T-helper 1 cell treated with Interleukin-12 subunit alpha and Interleukin-12 subunit beta and Interleukin-4 antibody, amounts not matched to agents 30 ng/mL and 1 ng/mL, for 36 hours (primary cell): Measurements from ENCODE around the gene ZSCAN29. TPM values are rescaled to one million over a fixed set of nuclear protein-coding genes. Genes with fewer than 3 reads are reported as not detected.

ENCODE experiments used
- intact Hi-C: fragments of 100-400 bp; cut with micrococcal nuclease; formaldehyde crosslinking; loops from one replicate; pipeline ENCODE4 v1.15.1; 2024
- total RNA-seq: library from RNA; stranded (reverse); gene quantifications from 2 replicates; pipeline ENCODE4 v1.2.3, GENCODE V29; 2022

The ZSCAN29 gene
- total RNA-seq, 1 donor from 2014 or later, result 32.6 TPM

DNA sequence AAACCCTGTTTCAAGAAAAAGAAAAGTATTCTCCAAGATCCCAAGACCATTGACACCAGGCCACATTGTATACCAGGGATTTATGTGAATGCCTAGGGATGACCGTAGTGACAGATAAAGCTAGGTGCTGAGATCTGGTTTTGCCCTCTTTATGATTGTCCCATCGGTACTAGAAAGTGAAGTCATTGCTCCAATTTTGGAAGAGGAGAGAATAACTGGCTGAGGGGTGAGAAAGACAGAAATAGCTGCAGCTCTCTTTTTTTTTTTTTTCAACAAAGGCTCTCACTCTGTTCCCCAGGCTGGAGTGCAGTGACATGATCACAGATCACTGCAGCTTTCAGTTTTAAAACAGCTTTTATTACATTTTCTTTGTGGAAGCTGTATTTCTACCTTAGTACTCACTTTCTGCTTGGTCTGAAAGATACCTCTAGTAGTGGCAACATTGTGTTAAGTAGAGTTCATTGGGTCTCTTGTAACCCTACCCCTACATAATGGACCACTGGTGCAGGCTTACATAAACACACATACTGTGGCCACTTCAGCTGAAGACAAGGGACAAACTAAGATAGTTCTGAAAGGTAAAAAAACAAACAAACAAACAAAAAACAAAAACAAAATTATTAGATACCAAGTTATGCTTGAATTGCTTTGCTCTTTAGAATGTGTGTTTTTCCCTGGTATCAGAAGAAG lies 18.0 kb downstream of the ZSCAN29 start:
- intact Hi-C loops, result no loop called here

DNA sequence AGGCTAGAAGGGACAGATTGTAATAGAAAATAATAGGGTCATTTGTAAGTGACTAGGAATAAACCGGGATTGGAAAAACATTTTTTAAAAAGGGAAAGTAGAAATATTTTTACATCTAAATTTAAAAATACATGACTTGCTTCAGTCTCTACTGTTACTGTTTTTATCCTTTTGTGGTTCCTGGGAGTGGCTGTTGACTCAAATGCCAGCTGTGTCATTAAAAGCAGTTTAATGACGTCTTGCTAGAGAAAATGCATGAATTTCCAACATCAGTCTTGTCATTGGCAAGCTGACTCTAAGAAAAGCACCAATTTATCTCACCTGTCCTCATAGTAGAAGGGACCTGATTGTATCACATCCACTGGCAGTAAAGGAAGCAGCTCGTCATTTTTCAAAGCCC lies 23.7 kb downstream of the ZSCAN29 start:
- intact Hi-C loops, result no loop called here

DNA sequence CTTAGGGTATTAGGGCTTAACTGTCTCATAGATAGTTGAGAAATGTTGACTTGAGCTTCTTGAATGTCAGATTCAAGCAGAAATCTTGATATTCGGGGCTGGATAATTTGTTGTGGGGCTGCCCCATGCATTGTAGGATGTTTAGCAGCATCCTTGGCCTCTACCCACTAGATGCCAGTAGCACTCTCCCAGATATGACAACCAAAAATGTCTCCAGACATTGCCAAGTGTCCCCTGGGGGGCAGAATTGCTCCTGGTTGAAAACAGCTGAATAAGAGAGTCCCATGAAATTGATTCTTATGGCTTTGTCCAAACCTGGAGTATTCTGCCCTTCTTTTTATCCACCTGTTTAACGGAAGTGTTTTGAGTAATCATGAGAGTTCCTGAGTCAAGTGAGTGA lies 24.5 kb downstream of the ZSCAN29 start:
- intact Hi-C loops, result no loop called here

DNA sequence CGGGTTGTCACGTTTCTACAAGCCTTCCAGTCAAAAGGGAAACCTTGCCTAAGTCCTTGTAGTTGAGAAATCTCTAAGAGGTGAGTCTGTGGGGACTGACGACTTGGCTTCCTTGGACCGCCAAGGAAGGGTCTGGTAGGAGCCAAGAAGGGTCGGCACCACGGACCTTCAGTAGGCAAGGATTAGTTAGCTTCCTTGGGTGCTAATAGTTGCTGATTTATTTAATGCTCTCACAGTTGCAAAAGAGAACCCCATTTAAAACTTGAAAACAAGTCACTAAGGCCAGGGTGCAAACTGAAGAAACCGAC lies 40.1 kb downstream of the ZSCAN29 start:
- intact Hi-C loops, result loop anchor here (1.0 to 5.0 kb wide), 11 partner anchors 41 to 1360 kb away; partner anchors contain the start of genes CCNDBP1, MFAP1, PDIA3 and STARD9

DNA sequence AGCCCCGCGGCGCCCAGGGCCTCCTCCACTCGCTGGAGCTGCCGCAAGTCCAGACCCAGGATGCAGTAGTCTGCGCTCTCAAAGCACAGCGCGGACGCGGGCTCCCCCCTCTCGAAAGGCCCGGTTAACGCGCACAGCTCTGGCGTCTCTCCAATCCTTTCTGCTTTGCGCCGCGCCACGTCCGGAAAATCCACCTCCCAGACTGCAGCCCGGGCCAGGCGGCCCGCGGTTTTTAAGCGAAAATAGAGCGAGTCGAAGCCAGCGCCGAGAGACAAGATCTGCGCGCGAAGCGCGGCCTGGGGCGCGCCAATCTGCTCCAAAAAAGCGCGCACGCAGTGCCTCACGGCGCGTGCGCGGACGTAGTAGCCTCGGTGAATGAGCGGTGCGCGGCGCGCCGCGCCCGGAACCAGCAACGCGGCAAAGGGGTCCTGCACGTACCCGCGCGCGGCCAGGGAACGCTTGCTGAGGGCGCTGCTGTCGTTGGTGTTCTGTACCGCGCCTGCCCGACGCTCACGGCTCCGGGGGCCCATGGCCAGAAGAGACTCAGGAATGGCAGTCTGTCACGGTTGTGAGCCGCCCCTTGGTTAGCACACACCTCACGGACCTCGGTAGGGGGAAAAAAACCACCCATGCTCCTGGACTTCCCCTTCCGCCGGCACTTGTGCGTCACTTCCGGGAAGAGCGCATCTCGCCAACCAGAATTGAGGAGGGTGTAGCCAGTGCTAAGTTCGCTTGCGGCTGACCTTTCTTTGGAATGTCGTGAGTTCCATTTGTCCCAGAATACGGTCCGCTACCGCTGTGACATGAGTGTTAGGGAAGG lies 40.7 kb downstream of the ZSCAN29 start, which contains the start of gene LCMT2:
TSS of gene LCMT2 (minus strand) at position 614 of the 820 bp plus-strand sequence. CDS start at position 530, 84 bp downstream.
- intact Hi-C loops, result loop anchor here (1.0 to 5.0 kb wide), 11 partner anchors 41 to 1359 kb away; partner anchors contain the start of genes CCNDBP1, MFAP1, PDIA3 and STARD9

DNA sequence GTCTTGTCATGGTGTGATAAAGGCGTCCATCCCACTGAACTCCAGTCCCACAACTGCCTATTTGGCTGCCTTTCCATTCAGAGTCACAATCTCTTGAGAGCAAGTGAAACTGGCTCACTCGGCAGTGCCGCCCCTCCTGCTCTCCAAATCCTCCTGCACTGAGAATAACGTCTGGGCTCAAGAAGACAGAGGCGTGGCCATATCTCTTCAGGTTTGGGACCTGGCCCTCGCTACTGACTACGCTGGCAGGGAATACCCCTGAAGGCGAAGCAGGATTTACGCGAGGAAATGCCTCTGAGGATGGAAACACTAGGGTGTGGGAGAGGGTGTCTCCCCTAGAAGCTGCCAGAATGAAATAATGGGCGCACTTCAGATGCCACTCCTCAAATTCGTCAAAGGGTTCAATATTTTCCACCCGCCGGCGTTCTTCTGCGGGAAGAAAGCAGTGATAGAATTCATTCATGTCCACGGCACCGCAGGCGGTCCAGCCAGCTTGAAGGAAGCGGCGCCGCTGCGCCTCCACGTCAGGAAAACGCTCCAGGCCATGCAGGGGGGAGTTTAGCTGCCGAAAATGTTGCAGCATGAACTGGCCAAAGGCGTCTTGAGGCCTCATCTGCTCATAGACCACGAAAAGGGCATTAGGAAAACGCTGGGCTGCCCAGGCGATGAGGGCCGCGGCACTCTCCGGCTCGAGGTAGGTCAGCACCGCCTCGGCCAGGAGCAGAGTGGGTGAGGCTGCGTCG lies 41.5 kb downstream of the ZSCAN29 start:
- intact Hi-C loops, result no loop called here

DNA sequence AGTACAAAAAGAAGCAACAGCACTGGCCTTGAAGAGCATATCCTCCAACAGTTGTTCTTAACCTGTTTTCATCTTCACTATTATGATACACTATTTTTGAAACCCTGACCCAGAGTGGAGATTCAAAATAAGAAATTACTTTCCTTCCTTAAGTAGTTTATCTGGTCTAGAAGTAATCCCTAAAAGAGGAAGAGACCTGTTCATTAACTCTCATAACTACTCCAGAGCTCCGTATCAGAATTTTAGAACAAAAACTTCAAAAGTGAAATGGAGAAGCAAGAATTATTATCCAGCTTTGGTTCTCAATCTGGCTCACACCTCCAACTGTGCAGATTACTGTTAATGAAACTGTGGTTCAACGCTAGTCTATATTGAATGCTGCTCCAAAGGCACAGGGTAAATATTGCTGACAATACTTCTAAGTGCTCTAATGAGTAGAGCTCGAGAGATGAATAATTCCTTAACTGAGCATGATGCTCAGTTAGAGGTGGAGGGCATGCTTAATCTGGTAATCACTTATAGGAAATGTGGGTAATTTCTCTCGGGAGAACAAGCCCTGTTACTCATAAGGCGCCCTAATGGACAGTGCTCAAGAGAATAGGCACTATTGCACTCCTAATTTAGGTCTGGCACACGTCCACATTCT lies 45.7 kb downstream of the ZSCAN29 start:
- intact Hi-C loops, result no loop called here

DNA sequence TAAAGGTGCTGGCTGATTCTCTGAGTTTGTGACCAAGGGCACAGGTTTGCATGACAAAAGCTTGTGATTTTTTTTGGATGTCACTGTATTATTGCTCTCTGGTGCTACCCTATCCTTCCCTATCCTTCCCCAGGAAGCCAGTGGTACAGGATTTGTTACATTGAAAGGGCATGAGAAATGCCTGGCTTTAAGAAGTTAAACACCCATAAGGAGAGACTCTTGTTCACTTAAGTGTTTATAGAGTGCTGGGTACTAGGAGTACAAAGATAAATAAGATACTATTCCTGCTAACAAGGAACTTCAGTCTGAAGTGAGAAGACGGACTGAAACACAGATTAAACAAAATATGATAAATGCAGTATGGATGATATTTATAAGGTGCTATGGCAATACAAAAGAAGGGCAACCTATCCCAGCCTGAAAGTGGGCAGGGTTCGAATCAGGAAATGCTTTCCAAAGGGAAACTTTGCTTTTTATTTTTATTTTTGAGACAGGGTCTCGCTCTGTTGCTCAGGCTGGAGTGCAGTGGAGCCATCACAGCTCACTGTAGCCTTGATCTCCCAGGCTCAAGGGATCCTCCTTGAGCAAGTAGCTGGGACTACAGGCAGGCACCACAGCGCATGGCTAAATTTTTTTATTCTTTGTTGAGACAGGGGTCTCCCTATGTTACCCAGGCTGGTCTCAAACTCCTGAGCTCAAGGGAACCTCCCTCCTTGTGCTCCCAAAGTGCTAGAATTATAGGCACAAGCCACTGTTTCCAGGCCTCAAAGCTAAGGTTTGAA lies 51.7 kb downstream of the ZSCAN29 start:
- intact Hi-C loops, result no loop called here

DNA sequence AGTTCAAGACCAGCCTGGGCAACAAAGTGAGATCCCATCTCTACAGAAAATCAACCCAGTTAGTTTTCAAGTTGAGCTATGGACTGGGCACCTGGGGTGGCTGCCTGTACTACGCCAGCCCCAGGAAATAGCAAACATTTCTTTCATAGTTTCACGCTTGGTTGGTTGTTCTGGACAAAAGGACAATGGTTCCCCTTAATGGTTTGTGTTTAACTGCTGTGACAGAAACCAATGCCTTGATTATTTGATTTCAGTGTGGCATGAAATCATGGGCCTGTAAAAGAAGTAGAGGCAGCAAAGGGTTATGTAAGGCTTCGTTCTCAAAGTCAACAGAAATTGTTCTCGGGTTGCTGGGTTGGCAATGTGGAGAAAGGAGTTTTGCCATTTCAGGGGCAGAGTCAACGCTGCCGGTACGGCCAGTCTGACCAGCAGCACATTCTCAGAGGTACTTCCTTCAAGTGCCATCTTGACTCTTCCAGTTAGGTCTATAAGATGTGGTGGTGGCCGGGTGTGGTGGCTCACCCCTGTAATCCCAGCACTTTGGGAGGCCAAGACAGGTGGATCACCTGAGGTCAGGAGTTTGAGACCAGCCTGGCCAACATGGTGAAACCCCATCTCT lies 53.2 kb downstream of the ZSCAN29 start:
- intact Hi-C loops, result no loop called here

DNA sequence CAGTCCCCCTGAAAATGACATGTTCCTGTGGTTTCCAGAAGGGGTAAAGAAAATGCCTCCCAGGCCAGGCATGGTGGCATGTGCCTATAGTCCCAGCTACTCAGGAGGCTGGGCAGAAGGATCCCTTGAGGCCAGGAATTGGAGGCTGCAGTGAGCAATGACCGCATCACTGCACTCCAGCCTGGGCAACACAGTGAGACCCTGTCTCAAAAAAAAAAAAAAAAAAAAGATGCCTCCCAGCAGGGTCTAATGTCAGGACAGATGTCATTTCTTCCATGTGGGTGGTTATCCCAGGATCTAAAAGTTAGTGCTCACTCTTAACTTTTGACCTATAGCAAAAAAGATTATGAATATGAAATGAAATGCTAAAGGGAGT lies 53.9 kb downstream of the ZSCAN29 start:
- intact Hi-C loops, result no loop called here

DNA sequence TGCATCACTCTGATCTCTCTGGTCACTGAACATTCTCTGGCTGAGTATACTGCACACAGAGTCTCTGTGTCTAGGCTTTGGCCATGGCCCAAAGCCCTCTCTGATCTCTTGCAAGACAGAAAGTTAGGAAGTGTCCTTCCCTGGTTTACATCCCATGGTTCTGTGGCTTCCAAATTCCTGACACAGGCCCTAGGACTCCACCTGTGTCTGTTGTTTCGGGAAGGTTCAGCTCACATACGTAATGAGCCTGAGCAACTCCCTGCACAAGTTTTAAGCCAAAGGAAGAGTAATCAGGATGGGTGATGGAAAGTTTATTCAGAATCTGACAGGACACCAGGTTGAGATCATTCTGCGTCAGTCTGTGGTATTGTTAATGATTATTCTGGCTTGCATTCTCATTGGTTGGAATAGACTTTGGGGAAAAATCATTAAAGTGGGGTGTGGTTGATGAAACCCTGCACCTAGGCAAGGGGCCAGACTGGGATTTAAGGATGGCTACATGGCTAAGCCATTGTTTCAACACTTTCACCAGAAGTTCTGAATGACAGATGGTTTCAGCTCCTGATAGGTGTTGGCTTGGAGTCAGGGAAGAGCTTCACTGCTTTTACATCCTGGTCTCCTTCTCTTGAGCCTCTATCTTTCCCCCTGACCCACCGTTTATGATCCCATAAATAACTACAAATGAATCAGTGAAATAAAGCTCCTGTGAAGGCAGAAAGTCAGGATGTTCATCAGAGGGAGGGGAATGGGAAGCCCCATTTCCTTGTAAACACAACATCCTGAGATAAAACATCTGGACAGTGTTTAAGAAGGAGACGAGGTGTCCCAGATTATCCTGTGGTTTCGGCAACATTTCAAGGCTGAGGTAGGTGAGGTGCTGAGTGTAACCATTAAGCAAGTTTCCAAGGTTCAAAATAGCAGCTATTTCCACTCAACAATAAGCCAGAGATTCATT lies 54.5 kb downstream of the ZSCAN29 start:
- intact Hi-C loops, result no loop called here

DNA sequence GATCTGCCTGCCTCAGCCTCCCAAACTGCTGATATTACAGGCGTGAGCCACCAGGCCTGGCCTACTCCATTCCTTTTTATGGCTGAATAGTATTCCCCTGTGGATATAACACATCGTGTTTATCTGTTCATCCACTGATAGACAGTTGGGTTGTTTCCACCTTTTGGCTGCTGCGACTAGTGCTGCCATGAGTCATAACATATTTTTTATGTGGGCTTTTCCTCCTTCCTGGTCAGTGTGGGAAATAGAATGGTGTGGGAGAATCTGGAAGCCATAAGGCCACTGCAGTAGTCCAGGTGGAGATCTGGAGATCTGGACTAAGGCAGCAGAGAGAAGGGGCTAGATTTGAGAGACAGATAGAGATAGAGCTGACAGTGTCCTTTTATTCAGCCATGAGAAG lies 56.7 kb downstream of the ZSCAN29 start:
- intact Hi-C loops, result no loop called here

DNA sequence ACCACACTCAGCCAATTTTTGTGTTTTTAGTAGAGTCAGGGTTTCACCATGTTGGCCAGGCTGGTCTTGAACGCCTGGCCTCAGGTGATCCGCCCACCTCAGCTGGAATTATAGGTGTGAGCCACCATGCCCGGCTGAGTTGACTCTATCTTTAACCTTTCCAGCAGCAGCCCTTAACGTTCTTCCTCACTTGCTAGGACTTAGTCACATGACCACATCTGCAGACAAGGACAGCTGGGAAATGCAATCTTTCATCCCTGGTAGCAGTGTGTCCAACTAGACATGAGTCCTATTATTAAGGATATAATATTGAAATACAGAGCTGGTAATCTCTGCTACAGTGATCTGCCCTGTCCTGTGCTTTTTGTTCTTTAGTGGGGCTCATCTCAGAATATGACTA lies 58.5 kb downstream of the ZSCAN29 start:
- intact Hi-C loops, result no loop called here

Other genes starting within 250 kb of the ZSCAN29 start
- 20.5 and 24.8 TPM in 2 replicates for gene TMEM62, start 237.5 kb downstream of the ZSCAN29 start, total RNA-seq
- 71.9 and 77.8 TPM in 2 replicates for gene CCNDBP1, start 185.6 kb downstream of the ZSCAN29 start, total RNA-seq
- not detected in 2 replicates for gene EPB42, start 150.0 kb downstream of the ZSCAN29 start, total RNA-seq
- 0.20 and 0.39 TPM in 2 replicates for gene TGM5, start 104.1 kb downstream of the ZSCAN29 start, total RNA-seq
- not detected in 2 replicates for gene TGM7, start 68.8 kb downstream of the ZSCAN29 start, total RNA-seq
- 10.5 and 10.6 TPM in 2 replicates for gene LCMT2, start 40.5 kb downstream of the ZSCAN29 start, total RNA-seq
- 26.9 and 34.2 TPM in 2 replicates for gene TUBGCP4, start 58 bp upstream of the ZSCAN29 start, total RNA-seq
- 32.0 and 35.5 TPM in 2 replicates for gene TP53BP1, start 122.1 kb upstream of the ZSCAN29 start, total RNA-seq
- gene MAP1A, start 146.6 kb upstream of the ZSCAN29 start, total RNA-seq, result 14.6 and 15.0 TPM in 2 replicates
- 45.8 and 50.2 TPM in 2 replicates for gene PPIP5K1, start 219.2 kb upstream of the ZSCAN29 start, total RNA-seq
- gene CKMT1B, start 223.0 kb upstream of the ZSCAN29 start, total RNA-seq, result 0.20 and 0.32 TPM in 2 replicates
- gene STRC, start 247.8 kb upstream of the ZSCAN29 start, total RNA-seq, result 0.44 and 0.46 TPM in 2 replicates